RWPE1 (cell line): ENCODE data around the gene ADCYAP1.

Experiments
- CTCF ChIA-PET: fragments of 350-600 bp; sonication (Branson Sonifier 250); formaldehyde crosslinking; extraction: SDS; loops from one replicate; lab custom pipeline; 2021; lab: Yijun Ruan, JAX
- POLR2A ChIA-PET: fragments of 400-600 bp; formaldehyde crosslinking; extraction: SDS; loops from one replicate; lab custom pipeline; 2020; ENCODE audit warnings: antibody characterized with exemption; ENCODE audit not compliant: low non-redundant PET; lab: Yijun Ruan, JAX
- DNase-seq: peaks from one replicate; pipeline ENCODE4 v3.0.0; 2012; ENCODE audit warnings: low spot score
- H3K27ac ChIP-seq: fragments of 450-650 bp; 2 replicates; pipeline ENCODE4 v1.5.1; 2017
- TF ChIP-seq, protein P1 (sequence below): fragments of 450-650 bp; conservative IDR thresholded peaks from 2 replicates; pipeline ENCODE4 v1.5.1; 2017; ENCODE audit warnings: low read depth, mild to moderate bottlenecking

The ADCYAP1 gene

GRCh38 chr18:903701-904100 lies 970 bp upstream of the ADCYAP1 start:
- ChIA-PET POLR2A (no interaction called here), CTCF (interaction anchor here (0.9 to 1.2 kb wide), 2 partner anchors 58 to 1643 kb away, joined by 3 read pairs; no protein-coding TSS in a partner anchor)
- H3K27ac ChIP-seq = no peak overlapping the region
- TF ChIP-seq, protein P1, sequence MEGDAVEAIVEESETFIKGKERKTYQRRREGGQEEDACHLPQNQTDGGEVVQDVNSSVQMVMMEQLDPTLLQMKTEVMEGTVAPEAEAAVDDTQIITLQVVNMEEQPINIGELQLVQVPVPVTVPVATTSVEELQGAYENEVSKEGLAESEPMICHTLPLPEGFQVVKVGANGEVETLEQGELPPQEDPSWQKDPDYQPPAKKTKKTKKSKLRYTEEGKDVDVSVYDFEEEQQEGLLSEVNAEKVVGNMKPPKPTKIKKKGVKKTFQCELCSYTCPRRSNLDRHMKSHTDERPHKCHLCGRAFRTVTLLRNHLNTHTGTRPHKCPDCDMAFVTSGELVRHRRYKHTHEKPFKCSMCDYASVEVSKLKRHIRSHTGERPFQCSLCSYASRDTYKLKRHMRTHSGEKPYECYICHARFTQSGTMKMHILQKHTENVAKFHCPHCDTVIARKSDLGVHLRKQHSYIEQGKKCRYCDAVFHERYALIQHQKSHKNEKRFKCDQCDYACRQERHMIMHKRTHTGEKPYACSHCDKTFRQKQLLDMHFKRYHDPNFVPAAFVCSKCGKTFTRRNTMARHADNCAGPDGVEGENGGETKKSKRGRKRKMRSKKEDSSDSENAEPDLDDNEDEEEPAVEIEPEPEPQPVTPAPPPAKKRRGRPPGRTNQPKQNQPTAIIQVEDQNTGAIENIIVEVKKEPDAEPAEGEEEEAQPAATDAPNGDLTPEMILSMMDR = no peak
- DNase-seq = peak; percentile 52

DNA sequence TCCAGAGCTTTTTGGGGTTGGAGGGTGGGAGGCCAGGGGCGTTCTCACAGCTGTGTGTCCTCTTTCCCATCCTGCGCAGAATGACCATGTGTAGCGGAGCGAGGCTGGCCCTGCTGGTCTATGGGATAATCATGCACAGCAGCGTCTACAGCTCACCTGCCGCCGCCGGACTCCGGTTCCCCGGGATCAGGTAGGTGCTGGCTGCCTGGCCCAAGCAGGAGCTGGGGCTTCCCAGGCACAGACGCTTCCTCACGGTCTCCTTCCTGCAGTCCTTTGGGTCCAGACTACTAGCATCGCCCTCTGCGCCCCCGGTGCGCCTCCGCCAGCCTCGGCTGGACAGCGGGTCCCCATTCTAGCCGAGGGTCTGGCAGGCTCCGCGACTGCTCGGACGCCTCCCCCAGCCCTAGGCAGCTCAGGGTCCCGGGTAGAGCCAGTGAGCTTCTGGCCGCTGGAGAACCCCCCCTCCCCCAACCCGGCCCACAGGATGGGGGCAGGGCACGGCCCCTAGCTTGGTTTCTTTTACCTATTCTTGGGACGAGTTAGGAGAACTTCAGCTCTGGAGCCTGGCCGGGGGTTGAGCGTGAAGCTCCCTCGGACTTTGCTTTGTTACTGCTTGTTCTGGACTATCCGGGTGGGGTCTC lies 756 bp downstream of the ADCYAP1 start:
- TF ChIP-seq, protein P1 = no peak
- ChIA-PET CTCF (interaction anchor here (0.5 to 0.7 kb wide), 2 partner anchors 41 to 826 kb away, joined by 3 to 4 read pairs; no protein-coding TSS in a partner anchor), POLR2A (no interaction called here)
- no peak for DNase-seq
- H3K27ac ChIP-seq = no peak overlapping the region

DNA sequence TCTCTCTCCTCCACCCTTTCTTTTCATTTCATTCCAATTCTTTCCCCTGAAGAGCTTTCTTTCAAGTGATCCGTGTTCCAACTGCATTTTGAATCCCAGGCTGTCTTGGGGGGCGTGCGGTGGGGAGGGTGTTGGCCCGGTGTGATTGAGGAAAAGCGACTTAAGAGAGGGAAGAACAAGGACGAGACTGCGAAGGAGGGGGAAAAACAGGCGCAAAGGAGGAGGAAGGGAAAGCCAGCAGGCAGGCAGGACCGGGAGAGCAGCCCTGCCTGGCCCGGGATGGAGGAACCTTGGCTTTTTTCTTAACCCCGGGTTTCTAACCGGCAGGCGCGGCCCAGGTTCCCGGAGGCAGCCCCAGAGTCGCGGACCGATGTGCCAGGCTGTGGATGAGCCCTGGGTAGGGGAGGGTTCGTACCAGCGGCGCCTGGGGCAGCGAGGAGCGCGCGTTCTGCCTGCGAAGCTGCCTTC lies 1.3 kb downstream of the ADCYAP1 start:
- no peak for DNase-seq

GRCh38 chr18:906416-907114 lies 1.9 kb downstream of the ADCYAP1 start:
- no peak for DNase-seq
- no peak overlapping the region for H3K27ac ChIP-seq
- TF ChIP-seq, protein P1 = no peak
- POLR2A ChIA-PET = interaction anchor here (0.6 kb wide), 1 partner anchor 660 kb away, joined by 10 read pairs; no protein-coding TSS in a partner anchor
- CTCF ChIA-PET = no interaction called here

More for the DNA sequence above, 1.3 kb downstream of the ADCYAP1 start:
- POLR2A ChIA-PET = interaction anchor here (0.6 kb wide), 1 partner anchor 659 kb away, joined by 10 read pairs; no protein-coding TSS in a partner anchor
- TF ChIP-seq, protein P1 = no peak
- H3K27ac ChIP-seq = no peak overlapping the region
- CTCF ChIA-PET = interaction anchor here (0.7 kb wide), 1 partner anchor 825 kb away, joined by 3 read pairs; no protein-coding TSS in a partner anchor

- ChIA-PET CTCF (interaction anchor here (1.2 kb wide), 1 partner anchor 54 kb away, joined by 3 read pairs; no protein-coding TSS in a partner anchor), POLR2A (no interaction called here)
These were observed 2.6 kb downstream of the ADCYAP1 start for GRCh38 chr18:907115-907884.

More at GRCh38 chr18:907115-907884, 2.6 kb downstream of the ADCYAP1 start:
- H3K27ac ChIP-seq = no peak overlapping the region
- DNase-seq = peak; percentile 45
- TF ChIP-seq, protein P1 = no peak
